Measurements from ENCODE around the gene ETV3L.

Gene ETV3L

DNA sequence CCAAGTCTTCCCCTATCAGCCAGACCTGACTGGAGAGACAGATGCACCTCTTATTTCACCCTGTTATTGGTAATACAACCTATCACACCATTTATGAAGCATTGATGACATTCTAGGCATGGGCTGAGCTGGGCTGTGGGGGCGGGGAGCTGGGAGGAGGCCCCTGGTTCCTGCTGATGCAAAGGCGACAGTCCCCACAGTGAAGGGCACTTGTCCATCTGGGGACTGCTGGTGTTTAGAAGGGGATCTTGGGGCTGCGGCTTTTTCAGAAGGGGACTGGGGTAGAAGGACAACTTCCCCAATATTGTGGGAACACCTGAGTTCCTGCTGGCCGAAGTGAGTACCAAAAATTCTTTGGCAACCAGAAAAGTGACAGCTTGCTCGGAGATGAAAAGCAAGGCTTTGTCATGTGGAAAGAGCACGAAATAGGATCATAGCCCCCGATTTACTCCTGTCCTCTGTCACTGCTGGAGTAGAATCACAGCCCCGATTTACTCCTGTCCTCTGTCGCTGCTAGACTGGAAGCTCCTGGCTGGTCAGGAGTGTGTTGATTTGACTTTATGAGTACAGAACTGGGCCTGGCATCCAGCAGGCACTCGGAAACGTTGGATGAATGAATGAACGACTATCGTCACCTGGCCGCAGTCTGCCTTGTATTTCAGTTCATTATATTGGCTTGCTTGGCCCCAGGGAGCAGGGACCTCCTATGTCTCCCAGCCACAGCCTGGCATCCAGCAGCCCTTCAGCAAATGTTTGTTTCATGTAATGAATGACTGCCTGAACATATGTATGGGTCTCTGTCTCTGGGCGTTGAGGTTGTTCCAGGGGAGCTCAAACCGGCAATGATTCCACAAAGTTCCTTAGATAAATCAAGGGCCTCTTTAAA is 16.5 kb upstream of the ETV3L start:
- TF ChIP-seq, protein P1, sequence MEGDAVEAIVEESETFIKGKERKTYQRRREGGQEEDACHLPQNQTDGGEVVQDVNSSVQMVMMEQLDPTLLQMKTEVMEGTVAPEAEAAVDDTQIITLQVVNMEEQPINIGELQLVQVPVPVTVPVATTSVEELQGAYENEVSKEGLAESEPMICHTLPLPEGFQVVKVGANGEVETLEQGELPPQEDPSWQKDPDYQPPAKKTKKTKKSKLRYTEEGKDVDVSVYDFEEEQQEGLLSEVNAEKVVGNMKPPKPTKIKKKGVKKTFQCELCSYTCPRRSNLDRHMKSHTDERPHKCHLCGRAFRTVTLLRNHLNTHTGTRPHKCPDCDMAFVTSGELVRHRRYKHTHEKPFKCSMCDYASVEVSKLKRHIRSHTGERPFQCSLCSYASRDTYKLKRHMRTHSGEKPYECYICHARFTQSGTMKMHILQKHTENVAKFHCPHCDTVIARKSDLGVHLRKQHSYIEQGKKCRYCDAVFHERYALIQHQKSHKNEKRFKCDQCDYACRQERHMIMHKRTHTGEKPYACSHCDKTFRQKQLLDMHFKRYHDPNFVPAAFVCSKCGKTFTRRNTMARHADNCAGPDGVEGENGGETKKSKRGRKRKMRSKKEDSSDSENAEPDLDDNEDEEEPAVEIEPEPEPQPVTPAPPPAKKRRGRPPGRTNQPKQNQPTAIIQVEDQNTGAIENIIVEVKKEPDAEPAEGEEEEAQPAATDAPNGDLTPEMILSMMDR (conservative IDR thresholded peaks at IDR 0.05; ENCODE audit: low read depth, low read length), result no peak
- H3K4me3 ChIP-seq (ENCODE audit: low read length), result no peak overlapping the region
- DNase-seq (ENCODE audit: low read depth), result no peak

DNA sequence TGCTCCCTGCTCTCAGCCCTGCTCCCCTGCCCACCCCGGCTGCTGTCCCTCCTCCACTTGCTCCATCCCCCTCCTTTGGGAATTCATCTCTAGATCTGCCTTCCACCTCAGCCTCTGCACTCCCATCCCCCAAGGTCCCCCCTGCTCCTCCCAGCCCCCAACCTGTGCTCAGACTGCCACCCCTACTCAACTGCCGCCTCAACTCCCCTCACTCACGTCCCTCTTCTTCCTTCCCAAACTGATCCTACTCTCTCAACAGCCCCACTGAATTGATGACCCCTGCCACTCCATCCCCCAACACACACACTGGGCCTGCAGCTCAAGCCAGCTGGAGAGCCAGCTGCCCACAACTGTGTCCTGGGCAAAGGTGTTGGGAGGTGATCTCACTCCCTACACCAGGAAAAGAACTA is 15.8 kb upstream of the ETV3L start:
- no peak overlapping the region for H3K4me3 ChIP-seq (ENCODE audit: low read length)
- DNase-seq (ENCODE audit: low read depth), result no peak
- TF ChIP-seq, protein P1 (conservative IDR thresholded peaks at IDR 0.05; ENCODE audit: low read depth, low read length), result no peak

DNA sequence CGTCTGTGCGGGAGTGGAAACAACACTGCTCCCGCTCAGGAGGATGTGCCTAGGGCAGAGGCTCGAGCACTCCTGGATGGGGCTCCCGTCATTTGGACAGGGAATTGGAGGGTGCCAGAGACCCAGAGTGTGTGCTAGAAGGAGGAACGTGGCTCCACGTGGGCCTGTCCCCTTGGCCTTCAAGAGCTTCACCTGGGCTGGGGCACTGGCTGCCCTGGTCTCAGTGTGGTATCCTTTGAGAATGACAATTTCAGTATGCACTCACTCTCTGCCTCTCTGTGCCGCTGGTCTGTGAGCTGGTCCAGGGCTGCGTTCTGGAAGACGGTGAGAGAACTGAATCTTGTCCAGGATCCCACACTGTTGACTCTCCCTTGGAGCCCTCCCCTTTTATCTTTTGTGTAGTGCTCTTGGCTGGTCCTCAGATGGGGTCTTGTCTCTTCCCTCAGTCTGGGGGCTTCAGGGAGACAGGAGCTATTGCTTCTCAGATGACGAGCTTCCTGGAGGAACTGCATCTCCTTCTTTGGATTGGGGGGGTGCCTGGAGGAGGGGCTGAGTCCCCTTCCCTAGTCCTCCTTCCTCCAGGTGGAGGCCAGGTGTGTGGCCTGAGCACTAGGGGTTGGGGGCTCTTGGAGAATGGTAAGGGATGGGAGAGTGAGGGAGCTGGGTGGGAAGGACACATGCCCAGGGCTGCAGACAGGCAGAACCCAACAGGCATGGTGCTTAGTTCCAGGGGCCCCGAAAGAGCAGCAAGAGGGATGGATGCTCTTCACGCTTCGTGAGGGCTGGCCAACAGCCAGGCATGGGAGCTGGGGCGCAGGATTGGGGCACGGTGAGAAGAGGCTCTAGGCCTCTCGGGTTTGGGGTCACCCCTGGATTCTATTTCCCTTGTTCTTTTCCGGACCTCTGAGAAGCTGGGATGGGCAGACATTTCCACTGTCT is 14.8 kb upstream of the ETV3L start:
- H3K4me3 ChIP-seq (ENCODE audit: low read length), result no peak overlapping the region
- TF ChIP-seq, protein P1 (conservative IDR thresholded peaks at IDR 0.05; ENCODE audit: low read depth, low read length), result no peak
- no peak for DNase-seq (ENCODE audit: low read depth)

DNA sequence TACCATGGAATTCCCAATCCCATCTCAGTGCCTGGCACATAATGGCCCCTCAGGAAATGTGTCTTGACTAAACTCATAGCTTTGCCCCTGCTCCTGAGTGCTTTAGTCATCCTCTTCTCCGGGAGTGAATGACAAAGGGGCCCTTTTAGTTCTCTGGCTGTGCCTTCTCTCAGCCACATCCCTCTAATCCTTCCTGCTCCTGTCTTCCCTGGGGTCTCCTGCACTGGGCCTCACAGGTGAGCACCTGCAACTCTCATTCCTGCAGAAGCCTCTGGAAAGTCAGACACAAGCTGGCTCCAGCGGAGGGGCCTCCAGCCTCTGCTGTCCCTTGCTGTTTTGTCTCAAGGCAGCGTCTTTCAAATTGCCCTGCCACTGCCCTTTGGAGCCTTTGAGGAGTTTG is 14.0 kb upstream of the ETV3L start:
- DNase-seq (ENCODE audit: low read depth), result no peak
- TF ChIP-seq, protein P1 (conservative IDR thresholded peaks at IDR 0.05; ENCODE audit: low read depth, low read length), result no peak
- no peak overlapping the region for H3K4me3 ChIP-seq (ENCODE audit: low read length)

DNA sequence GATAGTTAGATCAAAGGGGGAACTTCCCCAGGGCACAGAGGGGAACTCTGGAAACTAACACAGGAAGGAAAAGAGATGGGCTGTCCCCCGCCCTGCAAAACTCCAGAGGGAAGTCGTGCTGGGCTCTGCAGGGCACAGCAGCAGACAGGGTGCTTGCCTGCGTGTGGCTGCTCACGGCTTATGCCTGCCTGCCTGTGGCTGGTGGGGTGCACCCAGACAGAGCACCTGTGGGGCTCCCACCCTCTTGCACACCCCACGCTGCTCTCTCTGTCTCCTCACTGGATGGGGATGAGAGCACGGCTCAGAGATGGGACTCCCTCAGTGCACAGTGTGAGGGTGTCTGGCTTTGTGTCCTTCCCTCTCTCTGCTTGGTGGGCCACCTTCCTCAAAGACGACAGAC is 13.5 kb upstream of the ETV3L start:
- no peak for DNase-seq (ENCODE audit: low read depth)
- no peak overlapping the region for H3K4me3 ChIP-seq (ENCODE audit: low read length)
- TF ChIP-seq, protein P1 (conservative IDR thresholded peaks at IDR 0.05; ENCODE audit: low read depth, low read length), result no peak

DNA sequence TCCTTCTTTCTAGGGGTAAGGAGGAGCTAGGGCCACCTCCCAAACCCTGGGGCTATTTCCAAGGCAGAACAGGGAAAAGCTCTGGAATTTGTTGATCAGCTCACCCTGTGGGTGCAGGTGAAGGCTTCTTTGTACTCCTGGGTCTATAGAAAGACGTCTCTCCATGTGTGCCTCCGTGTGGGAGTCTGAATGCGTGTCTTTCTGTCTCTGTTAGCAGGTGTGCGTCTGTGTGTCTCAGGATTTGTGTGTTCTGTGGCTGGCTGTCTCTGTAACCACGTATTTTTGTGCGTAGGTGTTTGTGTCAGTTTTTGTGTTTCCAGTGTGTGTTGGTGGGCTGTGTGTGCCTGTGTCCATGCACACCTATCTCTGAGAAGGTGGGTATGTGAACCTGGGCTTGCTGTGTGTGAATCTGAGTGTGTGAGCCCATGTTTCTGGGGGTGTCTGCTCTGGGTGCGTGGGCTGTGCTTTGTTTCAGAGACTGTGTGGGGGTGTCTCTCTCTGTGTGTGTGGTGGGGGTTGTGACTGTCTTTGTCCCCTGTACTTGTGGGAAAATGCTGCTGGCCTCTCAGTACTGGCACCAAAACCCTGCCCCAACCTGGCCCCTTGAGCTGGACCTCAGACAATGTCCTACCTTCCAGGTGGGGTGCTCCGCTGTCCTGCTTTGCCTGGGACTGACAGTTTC is 12.7 kb upstream of the ETV3L start:
- DNase-seq (ENCODE audit: low read depth), result no peak
- no peak overlapping the region for H3K4me3 ChIP-seq (ENCODE audit: low read length)

More for the DNA sequence above, 12.7 kb upstream of the ETV3L start:
- TF ChIP-seq, protein P1 (conservative IDR thresholded peaks at IDR 0.05; ENCODE audit: low read depth, low read length), result no peak
